H9 (cell line): ENCODE measurements around the gene CCDC182. TPM values are rescaled to one million over a fixed set of nuclear protein-coding genes. Genes with fewer than 3 reads are reported as not detected.

Experiments used
- DNase-seq: peaks from one replicate; pipeline ENCODE4 v3.0.0-alpha.2; 2017
- H2AFZ ChIP-seq: one replicate; pipeline ENCODE4 v1.6.1; 2013; ENCODE audit warnings: mild to moderate bottlenecking, low read length, control low read depth, moderate library complexity
- H2AK5ac ChIP-seq: 2 replicates; pipeline ENCODE4 v1.6.1; 2013; ENCODE audit warnings: low read length, control low read depth, mixed read lengths; ENCODE audit not compliant: insufficient read length
- H2BK120ac ChIP-seq: one replicate; pipeline ENCODE4 v1.6.1; 2013; ENCODE audit warnings: low read depth, mild to moderate bottlenecking, low read length, control low read depth, inconsistent platforms; ENCODE audit not compliant: poor library complexity, severe bottlenecking
- H2BK12ac ChIP-seq: 2 replicates; pipeline ENCODE4 v1.6.1; 2013; ENCODE audit warnings: low read length, control low read depth, mixed read lengths, low read depth; ENCODE audit not compliant: insufficient read length
- H2BK15ac ChIP-seq: 2 replicates; pipeline ENCODE4 v1.6.1; 2013; ENCODE audit warnings: low read depth, low read length, control low read depth
- H2BK20ac ChIP-seq: one replicate; pipeline ENCODE4 v1.6.1; 2013; ENCODE audit warnings: low read depth, mild to moderate bottlenecking, low read length, control low read depth, inconsistent platforms; ENCODE audit not compliant: poor library complexity, severe bottlenecking
- H2BK5ac ChIP-seq: 2 replicates; pipeline ENCODE4 v1.6.1; 2013; ENCODE audit warnings: low read length, control low read depth, mixed read lengths; ENCODE audit not compliant: insufficient read length
- H3K14ac ChIP-seq: 2 replicates; pipeline ENCODE4 v1.6.1; 2013; ENCODE audit warnings: low read length, control low read depth; ENCODE audit not compliant: insufficient read depth
- H3K18ac ChIP-seq: 2 replicates; pipeline ENCODE4 v1.6.1; 2013; ENCODE audit warnings: low read depth, mild to moderate bottlenecking, mixed read lengths, low read length, control low read depth; ENCODE audit not compliant: insufficient read length
- H3K23ac ChIP-seq: 2 replicates; pipeline ENCODE4 v1.6.1; 2013; ENCODE audit warnings: low read length, control low read depth, mixed read lengths, low read depth; ENCODE audit not compliant: insufficient read length
- H3K23me2 ChIP-seq: 2 replicates; pipeline ENCODE4 v1.6.1; 2013; ENCODE audit warnings: low read depth, mild to moderate bottlenecking, mixed read lengths, low read length, control low read depth; ENCODE audit not compliant: insufficient read length, poor library complexity, severe bottlenecking
- H3K27ac ChIP-seq: 2 replicates; pipeline ENCODE4 v1.5.1; 2013; ENCODE audit warnings: low read length, control low read depth, mixed read lengths, low read depth; ENCODE audit not compliant: insufficient read length
- H3K27me3 ChIP-seq: 2 replicates; pipeline ENCODE4 v1.6.1; 2013; ENCODE audit warnings: low read length, control low read depth, inconsistent platforms; ENCODE audit not compliant: insufficient read depth
- H3K4ac ChIP-seq: 2 replicates; pipeline ENCODE4 v1.6.1; 2013; ENCODE audit warnings: low read depth, mild to moderate bottlenecking, control low read depth, inconsistent platforms, low read length, moderate library complexity
- H3K4me1 ChIP-seq: 2 replicates; pipeline ENCODE4 v1.6.1; 2013; ENCODE audit warnings: low read length, control low read depth, inconsistent platforms; ENCODE audit not compliant: insufficient read depth
- H3K4me2 ChIP-seq: 2 replicates; pipeline ENCODE4 v1.6.1; 2013; ENCODE audit warnings: low read length, control low read depth, mixed read lengths; ENCODE audit not compliant: insufficient read length, insufficient read depth
- H3K56ac ChIP-seq: 2 replicates; pipeline ENCODE4 v1.6.1; 2013; ENCODE audit warnings: low read depth, mild to moderate bottlenecking, mixed read lengths, low read length, control low read depth; ENCODE audit not compliant: insufficient read length
- H3K79me1 ChIP-seq: 2 replicates; pipeline ENCODE4 v1.6.1; 2013; ENCODE audit warnings: low read depth, mild to moderate bottlenecking, moderate library complexity, low read length, control low read depth, inconsistent platforms; ENCODE audit not compliant: insufficient read depth, poor library complexity, severe bottlenecking
- H3K79me2 ChIP-seq: 2 replicates; pipeline ENCODE4 v1.6.1; 2013; ENCODE audit warnings: low read length, control low read depth, inconsistent platforms; ENCODE audit not compliant: insufficient read depth
- H3K9ac ChIP-seq: 2 replicates; pipeline ENCODE4 v1.6.1; 2013; ENCODE audit warnings: low read length, control low read depth, mixed read lengths; ENCODE audit not compliant: insufficient read length; ENCODE audit errors: extremely low read depth
- H3K9me3 ChIP-seq: one replicate; pipeline ENCODE4 v1.6.1; 2013; ENCODE audit warnings: low read depth, low read length, inconsistent platforms; ENCODE audit not compliant: control insufficient read depth
- H3T11ph ChIP-seq: one replicate; pipeline ENCODE4 v1.6.1; 2013; ENCODE audit warnings: mild to moderate bottlenecking, low read length, control low read depth, inconsistent platforms
- H4K20me1 ChIP-seq: one replicate; pipeline ENCODE4 v1.6.1; 2013; ENCODE audit not compliant: control insufficient read depth, insufficient read length, insufficient read depth
- H4K5ac ChIP-seq: 2 replicates; pipeline ENCODE4 v1.6.1; 2013; ENCODE audit warnings: low read depth, mild to moderate bottlenecking, mixed read lengths, low read length, control low read depth; ENCODE audit not compliant: insufficient read length
- H4K8ac ChIP-seq: replicated peaks from 2 replicates; pipeline ENCODE4 v1.6.1; 2013; ENCODE audit warnings: low read length, control low read depth, mixed read lengths, low read depth; ENCODE audit not compliant: insufficient read length
- H4K91ac ChIP-seq: 2 replicates; pipeline ENCODE4 v1.6.1; 2013; ENCODE audit warnings: low read depth, mild to moderate bottlenecking, moderate library complexity, mixed read lengths, low read length, control low read depth; ENCODE audit not compliant: insufficient read length
- H3K27ac Mint-ChIP-seq, 3 experiments: 2 replicates in 2 of 3; 3 replicates in 1 of 3; pipeline ENCODE4 v1.8.0; 2020 to 2021; ENCODE audit warnings: mixed read lengths in 3 of 3, mild to moderate bottlenecking in 1 of 3, moderate library complexity in 1 of 3
- H3K27me3 Mint-ChIP-seq: 2 replicates; pipeline ENCODE4 v1.8.0; 2021; ENCODE audit warnings: low read depth, mild to moderate bottlenecking, moderate library complexity, mixed read lengths
- H3K36me3 Mint-ChIP-seq, 3 experiments: 2 replicates in 2 of 3; 3 replicates in 1 of 3; pipeline ENCODE4 v1.8.0; 2020 to 2021; ENCODE audit warnings: low read depth in 3 of 3, mixed read lengths in 3 of 3; ENCODE audit not compliant: insufficient read depth in 1 of 3
- H3K4me1 Mint-ChIP-seq, 2 experiments: 2 replicates each; pipeline ENCODE4 v1.8.0; 2020; ENCODE audit warnings: mixed read lengths in 2 of 2
- H3K4me3 Mint-ChIP-seq, 2 experiments: 2 replicates in 1 of 2; 3 replicates in 1 of 2; pipeline ENCODE4 v1.8.0; 2020 to 2021; ENCODE audit warnings: mild to moderate bottlenecking in 2 of 2, mixed read lengths in 2 of 2, moderate library complexity in 1 of 2
- H3K9me3 Mint-ChIP-seq, 2 experiments: 2 replicates in 1 of 2; 3 replicates in 1 of 2; pipeline ENCODE4 v1.8.0; 2020; ENCODE audit warnings: mild to moderate bottlenecking in 2 of 2, mixed read lengths in 2 of 2, moderate library complexity in 1 of 2
- WGBS: extraction: QIAGEN DNeasy Blood & Tissue Kit; methylation state at CpG from one replicate; pipeline ENCODE4 v1.1.7; 2013; ENCODE audit warnings: missing lambda C conversion rate, low lambda C conversion rate, mixed read lengths; ENCODE audit not compliant: insufficient read length; ENCODE audit errors: extremely low coverage; 5-methylcytosine and 5-hydroxymethylcytosine counted together
- total RNA-seq: library from RNA; stranded (reverse); gene quantifications from 2 replicates; pipeline ENCODE4 v1.2.1, GENCODE V29; 2021
- TF ChIP-seq, protein P1 (sequence below): fragments of 200-600 bp; sonication (generic); conservative IDR thresholded peaks from 3 replicates; pipeline ENCODE4 v1.8.0; 2021; ENCODE audit warnings: antibody characterized with exemption, mild to moderate bottlenecking

The CCDC182 gene
- total RNA-seq, 1 experiment from 2014 or later: not detected

DNA sequence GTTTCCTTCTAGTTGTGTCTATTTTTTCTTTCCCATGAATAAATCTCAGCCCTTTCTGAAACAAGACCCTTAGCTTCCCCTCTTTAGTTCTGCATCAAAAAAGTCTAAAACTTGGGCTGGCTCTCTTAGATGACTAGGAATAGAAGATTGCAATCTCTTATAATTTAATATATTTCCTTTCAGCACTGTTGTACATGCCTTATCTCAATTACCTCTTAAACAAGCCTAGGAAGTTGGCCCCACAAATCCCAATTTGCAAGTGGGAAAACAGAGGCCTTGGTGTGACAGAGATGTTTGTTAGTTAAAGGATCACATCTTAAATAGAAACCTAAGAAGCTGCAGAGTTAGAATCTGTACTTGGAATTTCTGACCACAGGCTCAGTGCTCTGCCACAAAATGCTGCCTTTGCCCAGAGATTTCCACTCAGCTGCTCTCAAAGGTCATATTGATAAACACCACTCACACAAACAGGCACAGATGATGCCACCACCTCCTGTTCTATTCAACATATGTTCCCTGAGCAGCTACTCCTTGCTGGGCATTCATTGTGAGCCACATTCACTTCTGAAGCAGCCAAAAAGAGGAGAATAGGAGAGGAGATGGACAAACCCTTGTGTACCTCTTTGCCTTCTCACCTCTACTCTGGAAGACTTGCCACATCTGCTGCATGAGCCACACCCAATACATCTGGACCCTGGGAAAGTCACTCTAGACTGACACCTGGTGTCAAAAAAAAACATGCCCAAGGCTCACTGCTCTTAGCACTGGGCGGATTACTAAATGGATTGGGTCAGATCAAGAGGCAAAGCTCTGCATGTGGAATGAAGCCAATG, 5.5 kb downstream of the CCDC182 start:
- no peak overlapping the region for H4K5ac ChIP-seq
- H3K23ac ChIP-seq: no peak overlapping the region
- no peak overlapping the region for H2BK15ac ChIP-seq
- H3K4me3 Mint-ChIP-seq: no peak overlapping the region
- H2AK5ac ChIP-seq: no peak overlapping the region
- H4K20me1 ChIP-seq: no peaks in the 10 kb centered on the region
- H3K9ac ChIP-seq: no peak overlapping the region
- no peak overlapping the region for H3T11ph ChIP-seq
- H3K4me1 Mint-ChIP-seq: 0 out of 4 replicates have a peak, but pooled peaks cover 0 to 3% of the 10 kb centered on the region in 2 experiments
- H3K4me1 ChIP-seq: no peaks in the 10 kb centered on the region
- no peak overlapping the region for H3K4ac ChIP-seq
- H2BK12ac ChIP-seq: no peak overlapping the region
- no peaks in the 10 kb centered on the region for H3K9me3 Mint-ChIP-seq
- no peak overlapping the region for H3K27ac ChIP-seq
- no peaks in the 10 kb centered on the region for H3K27me3 ChIP-seq
- H3K18ac ChIP-seq: no peak overlapping the region
- H3K27me3 Mint-ChIP-seq: peaks cover 24% of the 10 kb centered on the region
- H3K14ac ChIP-seq: no peak overlapping the region
- no peaks in the 10 kb centered on the region for H3K36me3 Mint-ChIP-seq
- peak; percentile 60 for DNase-seq
- TF ChIP-seq, protein P1, sequence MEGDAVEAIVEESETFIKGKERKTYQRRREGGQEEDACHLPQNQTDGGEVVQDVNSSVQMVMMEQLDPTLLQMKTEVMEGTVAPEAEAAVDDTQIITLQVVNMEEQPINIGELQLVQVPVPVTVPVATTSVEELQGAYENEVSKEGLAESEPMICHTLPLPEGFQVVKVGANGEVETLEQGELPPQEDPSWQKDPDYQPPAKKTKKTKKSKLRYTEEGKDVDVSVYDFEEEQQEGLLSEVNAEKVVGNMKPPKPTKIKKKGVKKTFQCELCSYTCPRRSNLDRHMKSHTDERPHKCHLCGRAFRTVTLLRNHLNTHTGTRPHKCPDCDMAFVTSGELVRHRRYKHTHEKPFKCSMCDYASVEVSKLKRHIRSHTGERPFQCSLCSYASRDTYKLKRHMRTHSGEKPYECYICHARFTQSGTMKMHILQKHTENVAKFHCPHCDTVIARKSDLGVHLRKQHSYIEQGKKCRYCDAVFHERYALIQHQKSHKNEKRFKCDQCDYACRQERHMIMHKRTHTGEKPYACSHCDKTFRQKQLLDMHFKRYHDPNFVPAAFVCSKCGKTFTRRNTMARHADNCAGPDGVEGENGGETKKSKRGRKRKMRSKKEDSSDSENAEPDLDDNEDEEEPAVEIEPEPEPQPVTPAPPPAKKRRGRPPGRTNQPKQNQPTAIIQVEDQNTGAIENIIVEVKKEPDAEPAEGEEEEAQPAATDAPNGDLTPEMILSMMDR: peak; percentile 70
- no peak overlapping the region for H4K8ac ChIP-seq
- H3K27ac Mint-ChIP-seq: no peak overlapping the region
- H3K9me3 ChIP-seq: no peaks in the 10 kb centered on the region
- H3K79me1 ChIP-seq: no peaks in the 10 kb centered on the region
- no peaks in the 10 kb centered on the region for H3K79me2 ChIP-seq
- no peaks in the 10 kb centered on the region for H3K23me2 ChIP-seq
- H2BK20ac ChIP-seq: no peak overlapping the region
- H2BK120ac ChIP-seq: no peak overlapping the region
- no peak overlapping the region for H3K56ac ChIP-seq
- no CpG with 5 or more reads among the region's 1 CpG for WGBS
- no peak overlapping the region for H3K4me2 ChIP-seq
- no peak overlapping the region for H2BK5ac ChIP-seq
- H2AFZ ChIP-seq: no peak overlapping the region
- no peak overlapping the region for H4K91ac ChIP-seq
